Measurements from ENCODE around the gene CBFB.

- TF ChIP-seq CTCF (conservative IDR thresholded peaks at IDR 0.05), result no peak
- no peak for TF ChIP-seq ZFX (IDR thresholded peaks at IDR 0.05)
Observed at GRCh38 chr16:67128887-67129286, 99.9 kb downstream of the CBFB start.

Data from C4-2B (cell line).